ENCODE measurements around the gene L3MBTL4. TPM values are rescaled to one million over a fixed set of nuclear protein-coding genes. Genes with fewer than 3 reads are reported as not detected.

Gene L3MBTL4
- total and polyA plus RNA-seq, 4 donors = 3.9 to 11.5 (median 6.5) TPM

GRCh38 chr18:6327485-6327884, 87.2 kb downstream of the L3MBTL4 start:
- Histone ChIP-seq H3K4me1 (ENCODE audit: control insufficient read depth, insufficient read depth, low read length) (no peaks in the 10 kb centered on the region), H3K9me3 (ENCODE audit: control insufficient read depth, insufficient read depth, low read length) (peaks cover 4% of the 10 kb centered on the region), H3K4me3 (ENCODE audit: low read depth, low read length) (no peak overlapping the region), H3K27ac (ENCODE audit: low read depth, low read length) (no peak overlapping the region), H3K36me3 (ENCODE audit: control insufficient read depth, insufficient read depth, low read length) (no peaks in the 10 kb centered on the region), H3K27me3 (ENCODE audit: control insufficient read depth, insufficient read depth, low read length) (no peaks in the 10 kb centered on the region)
- WGBS (ENCODE audit: insufficient coverage) = 57% methylated on average over 1 of the region's 4 CpGs
- DNase-seq (ENCODE audit: low read depth in 4 of 6, low spot score in 6 of 6) = no peak

GRCh38 chr18:6326566-6326965, 88.1 kb downstream of the L3MBTL4 start:
- Histone ChIP-seq H3K27me3 (ENCODE audit: control insufficient read depth, insufficient read depth, low read length) (no peaks in the 10 kb centered on the region), H3K36me3 (ENCODE audit: control insufficient read depth, insufficient read depth, low read length) (no peaks in the 10 kb centered on the region), H3K9me3 (ENCODE audit: control insufficient read depth, insufficient read depth, low read length) (peaks cover 4% of the 10 kb centered on the region), H3K4me3 (ENCODE audit: low read depth, low read length) (no peak overlapping the region), H3K27ac (ENCODE audit: low read depth, low read length) (no peak overlapping the region), H3K4me1 (ENCODE audit: control insufficient read depth, insufficient read depth, low read length) (no peaks in the 10 kb centered on the region)
- DNase-seq (ENCODE audit: low read depth in 4 of 6, low spot score in 6 of 6) = no peak
- WGBS (ENCODE audit: insufficient coverage) = no CpG with 5 or more reads among the region's 2 CpGs

- WGBS (ENCODE audit: insufficient coverage) = 100% methylated on average over 1 of the region's 1 CpG
- Histone ChIP-seq H3K4me1 (ENCODE audit: control insufficient read depth, insufficient read depth, low read length) (no peaks in the 10 kb centered on the region), H3K9me3 (ENCODE audit: control insufficient read depth, insufficient read depth, low read length) (peaks cover 4% of the 10 kb centered on the region), H3K4me3 (ENCODE audit: low read depth, low read length) (no peak overlapping the region), H3K36me3 (ENCODE audit: control insufficient read depth, insufficient read depth, low read length) (no peaks in the 10 kb centered on the region), H3K27me3 (ENCODE audit: control insufficient read depth, insufficient read depth, low read length) (no peaks in the 10 kb centered on the region), H3K27ac (ENCODE audit: low read depth, low read length) (no peak overlapping the region)
- DNase-seq (ENCODE audit: low read depth in 4 of 6, low spot score in 6 of 6) = no peak
These were observed 91.3 kb downstream of the L3MBTL4 start for GRCh38 chr18:6323319-6323889.

- Histone ChIP-seq H3K27me3 (ENCODE audit: control insufficient read depth, insufficient read depth, low read length) (no peaks in the 10 kb centered on the region), H3K4me1 (ENCODE audit: control insufficient read depth, insufficient read depth, low read length) (no peaks in the 10 kb centered on the region), H3K9me3 (ENCODE audit: control insufficient read depth, insufficient read depth, low read length) (peaks cover 6% of the 10 kb centered on the region), H3K4me3 (ENCODE audit: low read depth, low read length) (no peak overlapping the region), H3K27ac (ENCODE audit: low read depth, low read length) (no peak overlapping the region), H3K36me3 (ENCODE audit: control insufficient read depth, insufficient read depth, low read length) (peaks cover 2% of the 10 kb centered on the region)
- DNase-seq (ENCODE audit: low read depth in 4 of 6, low spot score in 6 of 6) = no peak
- 57% methylated on average over 6 of the region's 10 CpGs for WGBS (ENCODE audit: insufficient coverage)
These were observed 99.0 kb downstream of the L3MBTL4 start for GRCh38 chr18:6315517-6316331.

- H3K4me1 ChIP-seq (ENCODE audit: control insufficient read depth, insufficient read depth, low read length) = no peaks in the 10 kb centered on the region
- DNase-seq (ENCODE audit: low read depth in 4 of 6, low spot score in 6 of 6) = no peak
- whole genome bisulfite sequencing (ENCODE audit: insufficient coverage) = 77% methylated on average over 2 of the region's 2 CpGs
- H3K36me3 ChIP-seq (ENCODE audit: control insufficient read depth, insufficient read depth, low read length) = peaks cover 2% of the 10 kb centered on the region
- H3K27me3 ChIP-seq (ENCODE audit: control insufficient read depth, insufficient read depth, low read length) = no peaks in the 10 kb centered on the region
- H3K9me3 ChIP-seq (ENCODE audit: control insufficient read depth, insufficient read depth, low read length) = peaks cover 6% of the 10 kb centered on the region
- no peak overlapping the region for H3K27ac ChIP-seq (ENCODE audit: low read depth, low read length)
- no peak overlapping the region for H3K4me3 ChIP-seq (ENCODE audit: low read depth, low read length)
These were observed 101.3 kb downstream of the L3MBTL4 start for GRCh38 chr18:6313415-6313814.

- peaks cover 2% of the 10 kb centered on the region for H3K36me3 ChIP-seq (ENCODE audit: control insufficient read depth, insufficient read depth, low read length)
- H3K27ac ChIP-seq (ENCODE audit: low read depth, low read length) = no peak overlapping the region
- DNase-seq (ENCODE audit: low read depth in 4 of 6, low spot score in 6 of 6) = no peak
- H3K9me3 ChIP-seq (ENCODE audit: control insufficient read depth, insufficient read depth, low read length) = no peaks in the 10 kb centered on the region
- no peak overlapping the region for H3K4me3 ChIP-seq (ENCODE audit: low read depth, low read length)
- H3K4me1 ChIP-seq (ENCODE audit: control insufficient read depth, insufficient read depth, low read length) = no peaks in the 10 kb centered on the region
- H3K27me3 ChIP-seq (ENCODE audit: control insufficient read depth, insufficient read depth, low read length) = no peaks in the 10 kb centered on the region
- WGBS (ENCODE audit: insufficient coverage) = 94% methylated on average over 4 of the region's 8 CpGs
These were observed 103.1 kb downstream of the L3MBTL4 start for GRCh38 chr18:6311456-6312215.

- Histone ChIP-seq H3K27ac (ENCODE audit: low read depth, low read length) (no peak overlapping the region), H3K27me3 (ENCODE audit: control insufficient read depth, insufficient read depth, low read length) (no peaks in the 10 kb centered on the region), H3K36me3 (ENCODE audit: control insufficient read depth, insufficient read depth, low read length) (peaks cover 2% of the 10 kb centered on the region), H3K4me1 (ENCODE audit: control insufficient read depth, insufficient read depth, low read length) (no peaks in the 10 kb centered on the region), H3K9me3 (ENCODE audit: control insufficient read depth, insufficient read depth, low read length) (no peaks in the 10 kb centered on the region), H3K4me3 (ENCODE audit: low read depth, low read length) (no peak overlapping the region)
- DNase-seq (ENCODE audit: low read depth in 4 of 6, low spot score in 6 of 6) = no peak
- WGBS (ENCODE audit: insufficient coverage) = 100% methylated on average over 1 of the region's 2 CpGs
These were observed 104.0 kb downstream of the L3MBTL4 start for GRCh38 chr18:6310714-6311113.

GRCh38 chr18:6297875-6298274, 116.8 kb downstream of the L3MBTL4 start:
- Histone ChIP-seq H3K36me3 (ENCODE audit: control insufficient read depth, insufficient read depth, low read length) (no peaks in the 10 kb centered on the region), H3K27me3 (ENCODE audit: control insufficient read depth, insufficient read depth, low read length) (no peaks in the 10 kb centered on the region), H3K4me3 (ENCODE audit: low read depth, low read length) (no peak overlapping the region), H3K4me1 (ENCODE audit: control insufficient read depth, insufficient read depth, low read length) (no peaks in the 10 kb centered on the region), H3K9me3 (ENCODE audit: control insufficient read depth, insufficient read depth, low read length) (no peaks in the 10 kb centered on the region), H3K27ac (ENCODE audit: low read depth, low read length) (no peak overlapping the region)
- no CpG with 5 or more reads among the region's 2 CpGs for WGBS (ENCODE audit: insufficient coverage)
- no peak for DNase-seq (ENCODE audit: low read depth in 4 of 6, low spot score in 6 of 6)

GRCh38 chr18:6294148-6294784, 120.4 kb downstream of the L3MBTL4 start:
- no peaks in the 10 kb centered on the region for H3K9me3 ChIP-seq (ENCODE audit: control insufficient read depth, insufficient read depth, low read length)
- no peaks in the 10 kb centered on the region for H3K27me3 ChIP-seq (ENCODE audit: control insufficient read depth, insufficient read depth, low read length)
- H3K27ac ChIP-seq (ENCODE audit: low read depth, low read length) = peak overlapping the region; percentile 25
- WGBS (ENCODE audit: insufficient coverage) = 67% methylated on average over 1 of the region's 4 CpGs
- H3K4me3 ChIP-seq (ENCODE audit: low read depth, low read length) = no peak overlapping the region
- H3K4me1 ChIP-seq (ENCODE audit: control insufficient read depth, insufficient read depth, low read length) = no peaks in the 10 kb centered on the region
- DNase-seq (ENCODE audit: low read depth in 4 of 6, low spot score in 6 of 6) = no peak
- no peaks in the 10 kb centered on the region for H3K36me3 ChIP-seq (ENCODE audit: control insufficient read depth, insufficient read depth, low read length)

Measured in spinal cord (tissue), 10 donors.